Erythroblast (primary cell): ENCODE measurements around the gene SMR3B.
A peak's percentile ranks its signal among the peaks of the same experiment; 100 is the strongest.

Experiments
- DNase-seq, 2 experiments: peaks; one replicate each; lab custom pipeline; 2025; lab: John Stamatoyannopoulos, UW
- GATA1 ChIP-seq: IDR thresholded peaks from 2 replicates; pipeline ENCODE4 v1.6.1; 2011; ENCODE audit warnings: low read depth, mild to moderate bottlenecking, control low read depth, low read length, moderate library complexity
- POLR2A ChIP-seq: IDR thresholded peaks from 2 replicates; pipeline ENCODE4 v1.6.1; 2011; ENCODE audit warnings: mild to moderate bottlenecking, low read length

Gene SMR3B

GRCh38 chr4:70402762-70403161 lies 19.8 kb downstream of the SMR3B start:
- no peak for DNase-seq
- no peak for TF ChIP-seq POLR2A
- TF ChIP-seq GATA1 = no peak

- no peak for DNase-seq
- TF ChIP-seq GATA1 (no peak), POLR2A (no peak)
Observed at GRCh38 chr4:70405765-70406164, 22.8 kb downstream of the SMR3B start.

GRCh38 chr4:70425306-70425705 lies 42.4 kb downstream of the SMR3B start:
- TF ChIP-seq GATA1 (no peak), POLR2A (no peak)

DNA sequence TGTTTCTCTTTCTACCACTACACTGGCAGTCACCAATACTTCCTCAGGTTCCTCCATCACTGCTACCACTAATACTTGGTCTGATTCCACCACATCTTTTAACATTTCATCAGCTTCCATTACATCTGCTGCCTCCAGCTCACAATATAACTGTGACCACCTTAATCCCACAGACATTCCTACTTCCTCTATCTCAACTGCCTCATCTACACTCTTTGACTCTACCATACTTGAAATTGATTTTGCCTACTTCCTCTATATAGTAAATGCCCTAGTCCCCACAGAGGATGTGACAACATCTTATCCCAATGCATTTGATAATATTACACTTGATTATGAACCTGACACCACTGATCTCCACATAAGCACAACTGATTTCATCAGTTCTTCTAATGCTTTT lies 43.9 kb downstream of the SMR3B start:
- DNase-seq = no peak
- TF ChIP-seq GATA1 (no peak), POLR2A (no peak)

More at GRCh38 chr4:70425306-70425705, 42.4 kb downstream of the SMR3B start:
- DNase-seq = peak in 1 of 2 experiments; percentile 1

DNA sequence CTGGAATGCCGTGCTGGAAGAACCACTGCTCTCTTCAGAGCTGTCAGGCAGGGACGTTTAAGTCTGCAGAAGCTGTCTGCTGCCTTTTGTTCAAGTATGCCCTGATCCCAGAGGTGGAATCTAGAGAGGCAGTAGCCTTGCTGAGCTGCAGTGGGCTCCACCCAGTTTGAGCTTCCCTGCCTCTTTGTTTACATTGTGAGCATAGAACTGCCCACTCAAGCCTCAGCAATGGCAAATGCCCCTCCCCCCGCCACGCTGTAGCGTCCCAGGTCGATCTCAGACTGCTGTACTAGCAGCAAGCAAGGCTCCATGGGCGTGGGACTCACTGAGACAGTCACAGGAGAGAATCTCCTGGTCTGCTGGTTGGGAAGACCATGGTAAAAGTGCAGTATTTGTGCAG lies 54.3 kb downstream of the SMR3B start:
- TF ChIP-seq POLR2A = no peak
- no peak for TF ChIP-seq GATA1
- DNase-seq = no peak
